ENCODE results near the gene ADARB1.

The ADARB1 gene

DNA sequence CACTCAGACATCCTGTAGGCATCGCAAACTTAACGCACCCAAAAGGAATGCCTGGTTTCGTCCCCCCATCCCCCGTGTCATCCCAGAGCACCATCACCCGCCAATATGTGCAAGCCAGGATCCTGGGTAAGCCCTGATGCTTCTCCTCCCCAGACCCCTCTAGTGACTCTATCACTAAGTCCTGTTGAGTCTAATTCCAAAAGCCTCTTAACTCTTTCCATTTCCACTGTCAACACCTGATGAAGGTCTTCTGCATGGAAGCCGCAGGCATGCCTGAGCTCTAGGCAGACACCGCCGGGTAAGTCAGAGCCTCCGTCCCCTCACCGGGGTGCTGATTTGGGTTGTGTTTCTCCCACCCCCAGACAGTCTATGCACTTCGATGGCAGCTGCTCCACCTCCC is 5.3 kb upstream of the ADARB1 start:
- no peak overlapping the region for H3K4me3 ChIP-seq (ENCODE audit: low read depth in 1 of 2, low read length in 1 of 2)
- H3K27ac ChIP-seq, result no peak overlapping the region
- H3K36me3 ChIP-seq, result no peaks in the 10 kb centered on the region
- peaks cover 5 to 7% of the 10 kb centered on the region in 2 experiments for H3K4me1 ChIP-seq (ENCODE audit: control insufficient read depth in 1 of 2, insufficient read depth in 1 of 2, low read depth in 1 of 2, low read length in 1 of 2)
- no peaks in the 10 kb centered on the region for H3K9me3 ChIP-seq
- peaks cover 28% of the 10 kb centered on the region for H3K27me3 ChIP-seq
- TF ChIP-seq, protein P1, sequence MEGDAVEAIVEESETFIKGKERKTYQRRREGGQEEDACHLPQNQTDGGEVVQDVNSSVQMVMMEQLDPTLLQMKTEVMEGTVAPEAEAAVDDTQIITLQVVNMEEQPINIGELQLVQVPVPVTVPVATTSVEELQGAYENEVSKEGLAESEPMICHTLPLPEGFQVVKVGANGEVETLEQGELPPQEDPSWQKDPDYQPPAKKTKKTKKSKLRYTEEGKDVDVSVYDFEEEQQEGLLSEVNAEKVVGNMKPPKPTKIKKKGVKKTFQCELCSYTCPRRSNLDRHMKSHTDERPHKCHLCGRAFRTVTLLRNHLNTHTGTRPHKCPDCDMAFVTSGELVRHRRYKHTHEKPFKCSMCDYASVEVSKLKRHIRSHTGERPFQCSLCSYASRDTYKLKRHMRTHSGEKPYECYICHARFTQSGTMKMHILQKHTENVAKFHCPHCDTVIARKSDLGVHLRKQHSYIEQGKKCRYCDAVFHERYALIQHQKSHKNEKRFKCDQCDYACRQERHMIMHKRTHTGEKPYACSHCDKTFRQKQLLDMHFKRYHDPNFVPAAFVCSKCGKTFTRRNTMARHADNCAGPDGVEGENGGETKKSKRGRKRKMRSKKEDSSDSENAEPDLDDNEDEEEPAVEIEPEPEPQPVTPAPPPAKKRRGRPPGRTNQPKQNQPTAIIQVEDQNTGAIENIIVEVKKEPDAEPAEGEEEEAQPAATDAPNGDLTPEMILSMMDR (IDR thresholded peaks at IDR 0.05), result no peak

DNA sequence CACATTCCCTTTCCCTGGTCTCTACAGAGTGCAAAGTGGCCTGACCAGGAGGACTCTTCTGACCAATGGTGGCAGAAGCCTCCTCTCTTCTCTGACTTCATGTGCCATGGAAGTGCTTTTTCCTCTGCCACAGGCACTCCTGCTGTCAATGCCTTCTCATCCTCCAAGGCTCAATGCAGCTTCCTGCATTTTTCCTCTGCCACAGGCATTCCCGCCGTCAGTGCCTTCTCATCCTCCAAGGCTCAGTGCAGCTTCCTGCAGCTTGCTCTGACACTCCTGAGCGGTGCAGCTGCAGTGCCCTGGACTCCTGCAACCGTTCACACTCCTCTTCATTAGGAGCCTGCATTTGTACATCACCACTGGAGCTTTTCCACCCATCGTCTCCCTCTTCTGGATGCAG is 4.7 kb upstream of the ADARB1 start:
- Histone ChIP-seq H3K27me3 (peaks cover 29% of the 10 kb centered on the region), H3K9me3 (no peaks in the 10 kb centered on the region), H3K36me3 (no peaks in the 10 kb centered on the region), H3K4me3 (ENCODE audit: low read depth in 1 of 2, low read length in 1 of 2) (no peak overlapping the region), H3K4me1 (ENCODE audit: control insufficient read depth in 1 of 2, insufficient read depth in 1 of 2, low read depth in 1 of 2, low read length in 1 of 2) (peaks cover 5 to 7% of the 10 kb centered on the region in 2 experiments), H3K27ac (no peak overlapping the region)
- TF ChIP-seq, protein P1 (IDR thresholded peaks at IDR 0.05), result no peak

DNA sequence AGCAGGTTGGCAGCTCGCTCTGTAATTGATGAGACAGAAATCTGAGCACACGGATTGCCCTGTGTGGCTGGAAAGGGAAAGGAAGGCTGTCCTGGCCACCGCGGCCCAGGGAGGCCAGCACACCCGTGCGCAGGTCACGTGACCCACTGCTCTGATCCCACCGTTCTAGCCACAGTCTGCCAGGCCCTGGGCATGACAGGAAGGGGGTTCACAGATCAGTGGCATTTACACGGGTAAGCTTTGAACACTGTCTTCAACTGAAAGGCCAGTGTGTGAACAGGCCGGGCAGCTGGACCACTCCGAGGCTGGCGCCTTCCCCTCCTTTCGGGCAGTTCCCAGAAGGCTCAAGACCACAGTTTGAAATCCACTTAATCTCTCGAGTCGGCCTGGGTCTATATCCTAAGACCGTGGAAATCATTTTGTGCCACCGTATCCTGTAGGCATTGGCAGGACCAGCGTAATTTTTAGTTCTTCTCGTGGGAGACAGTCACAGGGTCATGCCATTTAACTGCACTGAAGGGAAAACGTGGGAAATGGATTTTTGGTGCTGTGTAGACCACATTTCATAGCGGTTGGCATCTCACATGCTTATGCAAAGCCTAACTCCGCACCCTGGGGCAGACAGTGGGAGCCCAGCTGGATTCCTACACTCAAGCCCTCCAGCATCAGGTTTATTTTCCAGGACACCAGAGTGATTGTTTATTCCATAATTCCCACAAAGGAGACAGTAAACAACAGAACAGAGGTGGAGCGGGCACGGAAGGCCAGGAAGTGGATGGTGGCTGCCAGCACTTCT is 3.1 kb upstream of the ADARB1 start:
- H3K4me1 ChIP-seq (ENCODE audit: control insufficient read depth in 1 of 2, insufficient read depth in 1 of 2, low read depth in 1 of 2, low read length in 1 of 2), result peaks cover 14 to 17% of the 10 kb centered on the region in 2 experiments
- H3K36me3 ChIP-seq, result no peaks in the 10 kb centered on the region
- H3K9me3 ChIP-seq, result no peaks in the 10 kb centered on the region
- no peak overlapping the region for H3K27ac ChIP-seq
- no peak overlapping the region for H3K4me3 ChIP-seq (ENCODE audit: low read depth in 1 of 2, low read length in 1 of 2)
- H3K27me3 ChIP-seq, result peaks cover 45% of the 10 kb centered on the region
- TF ChIP-seq, protein P1 (IDR thresholded peaks at IDR 0.05), result no peak

DNA sequence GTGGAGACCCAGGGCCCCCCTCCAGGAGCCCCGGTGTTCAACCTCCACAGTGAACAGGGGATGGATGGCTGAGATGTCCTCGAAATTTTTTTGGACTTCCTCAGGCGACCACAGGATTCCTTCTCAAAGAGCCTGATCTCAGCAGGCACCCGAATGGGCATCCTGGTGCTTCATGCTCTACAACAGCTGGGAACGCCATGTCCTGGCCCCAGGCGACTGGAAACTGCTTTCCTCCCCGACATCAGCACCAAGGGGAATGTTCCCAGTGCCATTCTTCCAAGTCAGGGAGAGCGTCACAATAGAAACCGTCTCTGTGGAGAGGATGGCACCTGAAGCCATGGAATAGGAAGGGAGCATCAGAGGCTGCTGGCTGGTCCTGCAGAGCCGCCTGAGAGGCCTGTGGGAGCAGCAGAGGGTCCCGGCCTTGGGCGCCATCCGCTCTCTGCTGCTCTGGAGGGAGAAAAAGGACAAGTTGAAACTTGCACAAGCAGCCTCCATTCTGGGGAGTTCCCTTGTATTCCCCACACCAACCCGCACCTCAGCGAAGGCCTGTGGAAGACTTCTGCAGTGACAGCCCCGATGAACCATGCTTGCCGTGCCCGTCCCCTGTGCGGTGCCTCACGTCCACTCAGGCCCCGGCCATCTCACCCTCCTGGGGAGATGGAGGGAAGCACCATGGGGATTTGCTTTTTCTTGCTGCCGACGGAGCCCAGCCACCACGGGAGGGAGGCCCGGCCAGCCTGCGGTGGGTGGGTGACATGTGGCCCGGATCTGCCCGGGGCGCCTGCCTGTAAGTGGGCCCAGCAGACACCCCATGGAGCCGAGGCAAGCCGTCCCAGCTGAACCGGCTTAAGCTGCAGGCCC is 2.3 kb upstream of the ADARB1 start:
- peaks cover 14 to 17% of the 10 kb centered on the region in 2 experiments for H3K4me1 ChIP-seq (ENCODE audit: control insufficient read depth in 1 of 2, insufficient read depth in 1 of 2, low read depth in 1 of 2, low read length in 1 of 2)
- H3K36me3 ChIP-seq, result no peaks in the 10 kb centered on the region
- no peak overlapping the region for H3K4me3 ChIP-seq (ENCODE audit: low read depth in 1 of 2, low read length in 1 of 2)
- TF ChIP-seq, protein P1 (IDR thresholded peaks at IDR 0.05), result no peak
- no peaks in the 10 kb centered on the region for H3K9me3 ChIP-seq
- H3K27me3 ChIP-seq, result peaks cover 50% of the 10 kb centered on the region
- no peak overlapping the region for H3K27ac ChIP-seq

DNA sequence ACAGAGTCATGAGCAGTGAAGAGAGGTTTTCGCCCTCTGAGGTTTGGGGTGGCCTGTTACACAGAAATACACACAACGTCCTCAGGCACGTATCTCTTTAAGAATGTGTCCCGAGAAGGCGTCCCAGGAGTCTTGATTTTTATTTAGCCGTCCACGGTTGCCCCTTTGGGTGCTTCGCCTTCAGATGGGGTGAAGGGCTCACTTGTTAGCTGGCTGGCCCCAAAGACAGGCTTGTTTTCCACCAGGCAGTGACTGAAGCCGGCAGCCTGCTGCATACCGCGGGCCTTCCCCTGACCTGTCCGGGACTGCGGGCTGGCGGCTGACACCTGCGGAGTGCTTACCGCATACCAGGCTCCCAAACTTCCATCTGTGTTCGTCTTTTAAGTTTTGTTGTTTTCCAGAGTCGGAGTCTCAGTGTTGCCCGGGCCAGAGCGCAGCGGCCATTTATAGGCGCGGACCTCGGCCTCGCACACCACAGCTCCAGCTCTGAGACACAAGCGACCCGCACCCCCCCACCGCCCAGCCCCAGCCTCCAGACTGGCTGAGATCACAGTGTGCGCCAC is 1.6 kb upstream of the ADARB1 start:
- H3K27ac ChIP-seq, result no peak overlapping the region
- H3K36me3 ChIP-seq, result no peaks in the 10 kb centered on the region
- H3K9me3 ChIP-seq, result no peaks in the 10 kb centered on the region
- TF ChIP-seq, protein P1 (IDR thresholded peaks at IDR 0.05), result no peak
- H3K4me1 ChIP-seq (ENCODE audit: control insufficient read depth in 1 of 2, insufficient read depth in 1 of 2, low read depth in 1 of 2, low read length in 1 of 2), result peaks cover 14 to 17% of the 10 kb centered on the region in 2 experiments
- H3K27me3 ChIP-seq, result peaks cover 48% of the 10 kb centered on the region
- H3K4me3 ChIP-seq (ENCODE audit: low read depth in 1 of 2, low read length in 1 of 2), result no peak overlapping the region
